ENCODE results near the gene GAL.

Gene GAL

GRCh38 chr11:68657021-68657780 lies 27.1 kb upstream of the GAL start:
- no peak for DNase-seq (ENCODE audit: low read depth)

DNA sequence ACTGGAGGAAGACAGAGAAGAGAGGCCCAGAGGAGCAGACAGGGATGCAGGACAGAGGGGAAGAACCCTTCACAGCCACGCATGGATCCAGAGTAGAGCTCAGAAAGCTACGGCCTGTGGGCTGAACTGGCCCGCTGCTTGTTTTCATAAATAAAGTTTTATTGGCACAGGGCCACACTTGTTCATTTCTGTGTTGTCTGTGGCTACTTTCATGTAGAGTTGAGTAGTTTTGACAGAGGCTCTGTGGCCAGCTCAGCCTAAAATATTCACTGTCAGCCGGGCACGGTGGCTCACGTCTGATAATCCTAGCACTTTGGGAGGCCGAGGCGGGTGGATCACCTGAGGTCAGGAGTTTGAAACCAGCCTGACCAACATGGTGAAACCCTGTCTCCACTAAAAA lies 26.2 kb upstream of the GAL start:
- no peak for DNase-seq (ENCODE audit: low read depth)
- no peak overlapping the region for H3K4me3 ChIP-seq (ENCODE audit: low read depth, low read length)

More at GRCh38 chr11:68657021-68657780, 27.1 kb upstream of the GAL start:
- H3K4me3 ChIP-seq (ENCODE audit: low read depth, low read length), result no peak overlapping the region

GRCh38 chr11:68658661-68659060 lies 25.7 kb upstream of the GAL start:
- no peak overlapping the region for H3K4me3 ChIP-seq (ENCODE audit: low read depth, low read length)
- peak; percentile 46 for DNase-seq (ENCODE audit: low read depth)

DNA sequence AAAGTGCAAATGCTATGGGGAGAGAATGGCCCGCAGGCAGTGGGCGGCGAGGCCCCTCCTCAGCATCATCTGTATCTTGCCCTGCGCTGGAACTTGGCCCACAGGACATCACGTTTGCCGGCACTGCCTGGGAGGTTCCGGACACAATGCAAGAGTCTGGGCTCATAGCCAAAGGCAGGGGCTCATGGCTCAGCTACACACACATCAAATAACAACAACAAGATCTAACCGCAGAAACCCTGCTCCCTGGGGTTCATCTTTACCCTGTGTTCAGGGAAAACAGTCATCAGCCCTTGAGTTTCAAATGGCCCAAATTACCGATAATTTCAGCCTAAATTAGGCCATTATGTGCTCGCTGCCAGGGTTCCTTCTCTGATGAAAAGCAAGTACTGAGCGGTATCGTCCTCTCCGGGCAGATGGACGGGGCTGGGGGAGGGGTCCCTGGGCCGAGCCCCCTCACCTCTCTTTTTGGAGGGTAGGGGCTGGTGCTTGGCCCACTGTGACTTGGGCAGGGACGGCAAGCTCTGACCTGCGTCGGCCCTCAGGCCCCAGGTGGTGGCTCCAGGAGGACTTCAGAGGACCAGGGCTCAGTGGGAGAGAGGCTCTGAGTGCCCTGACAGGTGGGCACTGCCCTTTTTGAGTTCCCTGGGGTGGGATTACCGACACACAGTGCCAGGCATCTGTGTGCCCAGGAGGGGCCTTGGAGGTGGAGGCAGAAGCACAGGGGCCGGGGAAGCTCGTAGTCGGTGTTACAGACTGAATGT lies 25.0 kb upstream of the GAL start:
- peak; percentile 98 for DNase-seq (ENCODE audit: low read depth)
- H3K4me3 ChIP-seq (ENCODE audit: low read depth, low read length), result no peak overlapping the region

- no peak for DNase-seq (ENCODE audit: low read depth)
Measured at GRCh38 chr11:68660066-68660810, 24.1 kb upstream of the GAL start.

GRCh38 chr11:68661014-68661413 lies 23.3 kb upstream of the GAL start:
- no peak for DNase-seq (ENCODE audit: low read depth)
- H3K4me3 ChIP-seq (ENCODE audit: low read depth, low read length), result no peak overlapping the region

More at GRCh38 chr11:68660066-68660810, 24.1 kb upstream of the GAL start:
- H3K4me3 ChIP-seq (ENCODE audit: low read depth, low read length), result no peak overlapping the region

DNA sequence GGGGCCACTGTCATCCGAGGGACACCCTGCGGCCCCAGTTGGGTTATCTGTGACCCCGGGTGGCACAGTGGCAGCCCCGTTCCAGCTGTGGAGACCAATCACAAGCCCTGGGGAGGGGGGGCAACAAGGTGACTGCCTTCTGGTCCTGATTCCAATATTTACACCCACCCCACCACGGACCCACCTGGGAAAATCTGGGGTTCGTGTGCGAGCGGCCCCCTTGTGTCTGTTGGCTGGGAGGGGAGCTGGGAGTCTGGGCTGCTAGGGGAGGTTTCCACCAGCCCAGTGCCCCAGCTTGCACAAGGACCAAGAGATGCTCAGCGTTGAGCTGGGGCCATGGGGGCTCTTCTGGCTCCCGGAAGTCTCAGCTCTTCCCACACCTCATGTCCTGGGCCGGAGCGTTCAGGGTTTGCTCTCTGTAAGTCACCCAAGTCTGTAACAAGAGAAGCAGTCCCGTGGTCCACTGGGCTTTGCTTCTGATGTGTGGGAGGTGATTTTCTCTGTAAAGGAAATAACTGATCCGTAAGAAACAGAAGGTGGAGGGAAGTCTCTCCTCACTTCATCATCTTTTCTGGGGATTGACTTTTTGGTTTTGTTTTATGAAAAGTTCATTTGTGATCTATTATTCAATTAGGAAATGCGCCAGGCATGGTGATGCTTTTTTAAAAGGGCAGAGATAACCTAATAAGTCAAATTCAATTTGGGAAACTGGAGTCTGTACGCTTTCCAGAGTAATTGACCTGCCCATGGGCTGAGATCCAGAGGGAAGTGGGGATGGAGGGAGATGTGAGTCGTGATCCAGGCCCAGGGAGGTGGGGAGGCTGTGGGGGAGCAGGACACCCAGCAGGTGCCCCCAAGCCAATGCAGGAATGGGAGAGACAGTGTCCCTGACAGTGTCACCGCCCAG lies 22.4 kb upstream of the GAL start:
- H3K4me3 ChIP-seq (ENCODE audit: low read depth, low read length), result no peak overlapping the region
- no peak for DNase-seq (ENCODE audit: low read depth)

- no peak for DNase-seq (ENCODE audit: low read depth)
Measured at GRCh38 chr11:68663482-68664010, 20.8 kb upstream of the GAL start.

GRCh38 chr11:68664141-68664540 lies 20.2 kb upstream of the GAL start:
- H3K4me3 ChIP-seq (ENCODE audit: low read depth, low read length), result no peak overlapping the region
- DNase-seq (ENCODE audit: low read depth), result no peak

More at GRCh38 chr11:68663482-68664010, 20.8 kb upstream of the GAL start:
- H3K4me3 ChIP-seq (ENCODE audit: low read depth, low read length), result no peak overlapping the region

DNA sequence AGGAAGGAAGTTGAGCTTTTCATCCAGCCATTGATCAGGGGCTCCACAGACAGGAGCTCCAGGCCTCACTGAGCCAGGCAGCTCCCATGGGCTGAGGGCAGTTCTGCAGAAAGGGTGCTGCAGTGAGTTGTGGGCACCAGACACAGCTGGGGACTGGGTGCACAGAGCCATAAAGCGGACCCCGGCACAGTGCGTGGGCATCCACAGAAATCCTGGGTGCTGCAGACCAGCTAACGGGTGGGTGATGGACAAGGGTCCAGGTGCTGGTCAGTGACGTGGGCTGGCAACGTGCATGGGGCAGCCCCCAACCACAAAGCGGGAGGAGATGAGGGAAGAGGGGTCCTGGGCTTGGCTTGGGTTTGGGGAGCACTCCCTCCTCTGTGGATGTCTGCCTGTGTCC lies 19.4 kb upstream of the GAL start:
- DNase-seq (ENCODE audit: low read depth), result no peak
- H3K4me3 ChIP-seq (ENCODE audit: low read depth, low read length), result no peak overlapping the region

- H3K4me3 ChIP-seq (ENCODE audit: low read depth, low read length), result no peak overlapping the region
- DNase-seq (ENCODE audit: low read depth), result no peak
Measured at GRCh38 chr11:68665436-68665835, 18.9 kb upstream of the GAL start.

DNA sequence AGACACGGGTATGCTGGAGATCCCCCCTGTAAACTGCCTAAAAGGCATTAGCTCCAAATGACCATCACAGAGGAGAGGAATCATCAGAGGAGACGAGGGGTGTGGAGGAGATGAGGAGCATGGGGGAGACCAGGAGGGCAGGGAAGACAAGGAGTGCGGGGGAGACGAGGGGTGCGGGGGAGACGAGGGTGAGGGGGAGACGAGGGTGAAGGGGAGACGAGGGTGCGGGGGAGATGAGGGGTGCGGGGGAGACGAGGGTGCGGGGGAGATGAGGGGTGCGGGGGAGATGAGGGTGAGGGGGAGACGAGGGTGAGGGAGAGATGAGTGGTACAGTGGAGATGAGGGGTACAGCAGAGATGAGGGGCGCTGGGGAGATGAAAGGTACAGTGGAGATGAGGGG lies 17.5 kb upstream of the GAL start:
- no peak for DNase-seq (ENCODE audit: low read depth)

GRCh38 chr11:68667511-68668500 lies 16.5 kb upstream of the GAL start:
- no peak for DNase-seq (ENCODE audit: low read depth)
- H3K4me3 ChIP-seq (ENCODE audit: low read depth, low read length), result no peak overlapping the region

More for the DNA sequence above, 17.5 kb upstream of the GAL start:
- H3K4me3 ChIP-seq (ENCODE audit: low read depth, low read length), result no peak overlapping the region

- no peak for DNase-seq (ENCODE audit: low read depth)
- no peak overlapping the region for H3K4me3 ChIP-seq (ENCODE audit: low read depth, low read length)
Measured at GRCh38 chr11:68669301-68670090, 14.8 kb upstream of the GAL start.

DNA sequence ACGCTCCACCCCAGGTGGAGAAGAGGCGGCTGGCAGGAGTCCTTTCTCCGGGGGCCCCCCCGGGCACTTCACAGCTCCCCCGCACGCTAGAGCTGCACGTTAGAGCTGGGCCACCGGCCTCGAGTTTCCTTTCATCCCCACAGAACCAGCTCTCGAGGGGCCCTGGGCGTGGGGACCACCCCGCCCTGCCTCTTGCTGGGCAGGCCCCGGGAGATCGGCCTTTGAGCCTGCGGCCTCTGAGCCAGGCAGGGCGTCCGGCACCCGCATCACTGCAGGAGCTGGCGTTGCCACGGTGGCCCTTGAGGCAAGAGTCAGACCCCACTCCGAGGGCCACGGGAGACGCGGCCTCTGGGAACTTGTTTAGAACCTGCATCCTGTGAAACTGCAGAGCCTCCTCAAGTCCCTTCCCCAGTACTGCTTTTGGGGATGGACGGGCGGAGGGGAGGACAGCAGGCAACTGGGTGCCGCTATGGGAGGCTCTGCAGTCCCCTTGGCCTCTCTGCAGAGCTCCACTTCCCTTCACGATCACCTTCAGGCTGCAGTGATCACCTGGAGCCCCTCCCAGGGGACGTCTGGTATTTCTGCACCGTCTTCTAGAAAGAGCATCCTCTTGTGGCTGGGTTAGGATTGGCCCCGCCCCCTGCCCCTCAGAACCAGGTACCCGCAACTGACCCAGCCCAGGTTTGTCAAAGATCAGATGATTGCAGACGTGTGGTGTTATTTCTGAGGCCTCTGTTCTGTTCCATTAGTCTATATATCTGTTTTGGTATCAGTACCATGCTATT lies 13.9 kb upstream of the GAL start:
- no peak for DNase-seq (ENCODE audit: low read depth)
- H3K4me3 ChIP-seq (ENCODE audit: low read depth, low read length), result no peak overlapping the region

DNA sequence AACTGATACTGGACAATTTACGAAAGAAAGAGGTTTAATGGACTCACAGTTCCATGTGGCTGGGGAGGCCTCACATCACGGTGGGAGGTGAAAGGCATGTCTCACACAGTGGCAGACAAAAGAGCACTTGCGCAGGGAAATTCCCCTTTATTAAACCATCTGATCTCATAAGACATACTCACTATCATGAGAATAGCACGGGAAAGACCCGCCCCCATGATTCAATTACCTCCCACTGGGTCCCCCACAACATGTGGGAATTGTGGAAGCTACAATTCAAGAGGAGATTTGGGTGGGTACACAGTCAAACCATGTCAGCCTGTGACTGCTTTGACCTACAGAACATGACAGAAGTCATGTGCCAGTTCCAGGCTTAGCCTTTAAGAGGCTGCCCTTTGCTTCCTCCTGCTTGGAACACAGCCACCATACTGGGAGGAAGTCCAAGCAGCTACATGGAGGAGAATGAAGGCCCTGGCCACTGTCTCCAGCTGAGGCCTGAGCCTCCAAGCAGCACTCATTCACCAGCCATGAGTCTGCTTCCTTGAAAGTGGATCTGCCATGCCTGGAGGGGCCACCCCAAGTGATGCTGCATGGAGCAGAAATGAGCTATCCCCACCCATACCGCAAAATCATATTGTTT lies 10.9 kb upstream of the GAL start:
- DNase-seq (ENCODE audit: low read depth), result no peak
- no peak overlapping the region for H3K4me3 ChIP-seq (ENCODE audit: low read depth, low read length)
